Activated CD4-positive, alpha-beta T cell treated with anti-CD3 and anti-CD28 coated beads, Interleukin-2, amount 10 ng/mL, durations not matched to agents 24 days and 14 days (primary cell): ENCODE data around the gene EPHA2. TPM values are rescaled to one million over a fixed set of nuclear protein-coding genes. Genes with fewer than 3 reads are reported as not detected.
A peak's percentile ranks its signal among the peaks of the same experiment; 100 is the strongest.

ENCODE experiments used
- DNase-seq: peaks from one replicate; pipeline ENCODE4 v3.0.0; 2022
- H3K27ac Mint-ChIP-seq: one replicate; pipeline ENCODE4 v1.8.0; 2022; ENCODE audit warnings: mild to moderate bottlenecking, mixed read lengths
- H3K27me3 Mint-ChIP-seq: one replicate; pipeline ENCODE4 v1.8.0; 2022; ENCODE audit warnings: mixed read lengths
- H3K36me3 Mint-ChIP-seq: one replicate; pipeline ENCODE4 v1.8.0; 2022; ENCODE audit warnings: low read depth, mild to moderate bottlenecking, mixed read lengths
- H3K4me1 Mint-ChIP-seq: one replicate; pipeline ENCODE4 v1.8.0; 2021; ENCODE audit warnings: mixed read lengths
- H3K4me3 Mint-ChIP-seq: one replicate; pipeline ENCODE4 v1.8.0; 2022; ENCODE audit warnings: mild to moderate bottlenecking, moderate library complexity, mixed read lengths
- H3K9me3 Mint-ChIP-seq: one replicate; pipeline ENCODE4 v1.8.0; 2021; ENCODE audit warnings: mixed read lengths
- intact Hi-C: fragments of 100-400 bp; cut with micrococcal nuclease; formaldehyde crosslinking; loops from one replicate; pipeline ENCODE4 v1.15.1; 2023
- total RNA-seq: library from RNA; stranded (reverse); gene quantifications from 2 replicates; pipeline ENCODE4 v1.2.3, GENCODE V29; 2022

Gene EPHA2
- total RNA-seq, 1 donor from 2014 or later: not detected

GRCh38 chr1:16191309-16191708 is 35.4 kb upstream of the EPHA2 start:
- intact Hi-C loops: no loop called here
- Mint-ChIP-seq H3K36me3 (no peaks in the 10 kb centered on the region), H3K4me3 (no peak overlapping the region), H3K27ac (no peak overlapping the region), H3K9me3 (no peaks in the 10 kb centered on the region), H3K4me1 (no peaks in the 10 kb centered on the region), H3K27me3 (peaks cover 9% of the 10 kb centered on the region)
- DNase-seq: no peak

- Mint-ChIP-seq H3K9me3 (no peaks in the 10 kb centered on the region), H3K27me3 (peaks cover 9% of the 10 kb centered on the region), H3K36me3 (no peaks in the 10 kb centered on the region), H3K27ac (no peak overlapping the region), H3K4me1 (no peaks in the 10 kb centered on the region), H3K4me3 (no peak overlapping the region)
- no peak for DNase-seq
- intact Hi-C loops: no loop called here
Observed at GRCh38 chr1:16189921-16190621, 34.2 kb upstream of the EPHA2 start.

- H3K9me3 Mint-ChIP-seq: no peaks in the 10 kb centered on the region
- no peak for DNase-seq
- H3K4me3 Mint-ChIP-seq: no peak overlapping the region
- no peaks in the 10 kb centered on the region for H3K4me1 Mint-ChIP-seq
- no peak overlapping the region for H3K27ac Mint-ChIP-seq
- H3K36me3 Mint-ChIP-seq: no peaks in the 10 kb centered on the region
- intact Hi-C loops: no loop called here
- H3K27me3 Mint-ChIP-seq: peaks cover 7% of the 10 kb centered on the region
Observed at GRCh38 chr1:16189003-16189402, 33.1 kb upstream of the EPHA2 start.

- peak; percentile 94 for DNase-seq
- Mint-ChIP-seq H3K4me1 (no peaks in the 10 kb centered on the region), H3K27ac (no peak overlapping the region), H3K9me3 (no peaks in the 10 kb centered on the region), H3K4me3 (no peak overlapping the region), H3K36me3 (no peaks in the 10 kb centered on the region), H3K27me3 (peaks cover 7% of the 10 kb centered on the region)
- intact Hi-C loops: loop anchor here (1.0 to 2.0 kb wide), 2 partner anchors 57 to 109 kb away; no protein-coding TSS in a partner anchor
Observed at GRCh38 chr1:16187748-16188401, 32.0 kb upstream of the EPHA2 start.

GRCh38 chr1:16186655-16187235 is 30.9 kb upstream of the EPHA2 start:
- peaks cover 7% of the 10 kb centered on the region for H3K27me3 Mint-ChIP-seq
- H3K4me3 Mint-ChIP-seq: no peak overlapping the region
- H3K36me3 Mint-ChIP-seq: no peaks in the 10 kb centered on the region
- no peak overlapping the region for H3K27ac Mint-ChIP-seq
- no peaks in the 10 kb centered on the region for H3K9me3 Mint-ChIP-seq
- intact Hi-C loops: loop anchor here (1.0 to 2.0 kb wide), 2 partner anchors 58 to 107 kb away; no protein-coding TSS in a partner anchor
- DNase-seq: no peak
- no peaks in the 10 kb centered on the region for H3K4me1 Mint-ChIP-seq

GRCh38 chr1:16184557-16185303 is 28.9 kb upstream of the EPHA2 start:
- peaks cover 4% of the 10 kb centered on the region for H3K27me3 Mint-ChIP-seq
- no peaks in the 10 kb centered on the region for H3K9me3 Mint-ChIP-seq
- DNase-seq: no peak
- no peak overlapping the region for H3K27ac Mint-ChIP-seq
- no peaks in the 10 kb centered on the region for H3K36me3 Mint-ChIP-seq
- intact Hi-C loops: no loop called here
- no peak overlapping the region for H3K4me3 Mint-ChIP-seq
- no peaks in the 10 kb centered on the region for H3K4me1 Mint-ChIP-seq

GRCh38 chr1:16183765-16184556 is 28.1 kb upstream of the EPHA2 start:
- Mint-ChIP-seq H3K4me3 (no peak overlapping the region), H3K27ac (no peak overlapping the region), H3K27me3 (peaks cover 1% of the 10 kb centered on the region), H3K9me3 (no peaks in the 10 kb centered on the region), H3K4me1 (no peaks in the 10 kb centered on the region), H3K36me3 (no peaks in the 10 kb centered on the region)
- intact Hi-C loops: no loop called here
- no peak for DNase-seq

GRCh38 chr1:16183179-16183578 is 27.3 kb upstream of the EPHA2 start:
- H3K4me1 Mint-ChIP-seq: no peaks in the 10 kb centered on the region
- H3K36me3 Mint-ChIP-seq: no peaks in the 10 kb centered on the region
- H3K27ac Mint-ChIP-seq: no peak overlapping the region
- H3K27me3 Mint-ChIP-seq: peaks cover 2% of the 10 kb centered on the region
- intact Hi-C loops: no loop called here
- H3K9me3 Mint-ChIP-seq: no peaks in the 10 kb centered on the region
- no peak overlapping the region for H3K4me3 Mint-ChIP-seq
- no peak for DNase-seq

- Mint-ChIP-seq H3K27ac (no peak overlapping the region), H3K36me3 (no peaks in the 10 kb centered on the region)
- intact Hi-C loops: no loop called here
Observed at GRCh38 chr1:16181887-16182719, 26.2 kb upstream of the EPHA2 start.

GRCh38 chr1:16180291-16180824 is 24.5 kb upstream of the EPHA2 start:
- peaks cover 4% of the 10 kb centered on the region for H3K27me3 Mint-ChIP-seq
- no peak overlapping the region for H3K27ac Mint-ChIP-seq
- H3K9me3 Mint-ChIP-seq: no peaks in the 10 kb centered on the region
- intact Hi-C loops: no loop called here
- H3K4me1 Mint-ChIP-seq: no peaks in the 10 kb centered on the region
- DNase-seq: no peak
- no peaks in the 10 kb centered on the region for H3K36me3 Mint-ChIP-seq
- no peak overlapping the region for H3K4me3 Mint-ChIP-seq

More at GRCh38 chr1:16181887-16182719, 26.2 kb upstream of the EPHA2 start:
- peaks cover 4% of the 10 kb centered on the region for H3K27me3 Mint-ChIP-seq
- H3K9me3 Mint-ChIP-seq: no peaks in the 10 kb centered on the region
- H3K4me3 Mint-ChIP-seq: no peak overlapping the region
- no peaks in the 10 kb centered on the region for H3K4me1 Mint-ChIP-seq
- no peak for DNase-seq

GRCh38 chr1:16178596-16179497 is 23.0 kb upstream of the EPHA2 start:
- DNase-seq: no peak
- Mint-ChIP-seq H3K4me3 (no peak overlapping the region), H3K27ac (no peak overlapping the region), H3K36me3 (no peaks in the 10 kb centered on the region), H3K9me3 (no peaks in the 10 kb centered on the region), H3K27me3 (peaks cover 4% of the 10 kb centered on the region), H3K4me1 (no peaks in the 10 kb centered on the region)
- intact Hi-C loops: no loop called here

- no peaks in the 10 kb centered on the region for H3K36me3 Mint-ChIP-seq
Observed at GRCh38 chr1:16177306-16177705, 21.4 kb upstream of the EPHA2 start.

More at GRCh38 chr1:16177306-16177705, 21.4 kb upstream of the EPHA2 start:
- intact Hi-C loops: no loop called here
- no peaks in the 10 kb centered on the region for H3K4me1 Mint-ChIP-seq
- H3K27me3 Mint-ChIP-seq: peaks cover 4% of the 10 kb centered on the region
- DNase-seq: no peak
- H3K4me3 Mint-ChIP-seq: no peak overlapping the region
- H3K27ac Mint-ChIP-seq: no peak overlapping the region
- no peaks in the 10 kb centered on the region for H3K9me3 Mint-ChIP-seq
